M059J (cell line): ENCODE results near the gene GNG8. TPM values are rescaled to one million over a fixed set of nuclear protein-coding genes. Genes with fewer than 3 reads are reported as not detected.
A peak's percentile ranks its signal among the peaks of the same experiment; 100 is the strongest.

Experiments used
- DNase-seq: peaks from one replicate; pipeline ENCODE4 v3.0.0-alpha.2; 2012; ENCODE audit warnings: low read depth
- total RNA-seq: library from RNA; depleted of rRNA; stranded (reverse); fragments of >200 nt; shearing (Covaris generic); gene quantifications from 2 replicates; pipeline ENCODE4 v1.2.3, GENCODE V29; 2014

Gene GNG8
- total RNA-seq, 1 experiment from 2014 or later, result not detected

DNA sequence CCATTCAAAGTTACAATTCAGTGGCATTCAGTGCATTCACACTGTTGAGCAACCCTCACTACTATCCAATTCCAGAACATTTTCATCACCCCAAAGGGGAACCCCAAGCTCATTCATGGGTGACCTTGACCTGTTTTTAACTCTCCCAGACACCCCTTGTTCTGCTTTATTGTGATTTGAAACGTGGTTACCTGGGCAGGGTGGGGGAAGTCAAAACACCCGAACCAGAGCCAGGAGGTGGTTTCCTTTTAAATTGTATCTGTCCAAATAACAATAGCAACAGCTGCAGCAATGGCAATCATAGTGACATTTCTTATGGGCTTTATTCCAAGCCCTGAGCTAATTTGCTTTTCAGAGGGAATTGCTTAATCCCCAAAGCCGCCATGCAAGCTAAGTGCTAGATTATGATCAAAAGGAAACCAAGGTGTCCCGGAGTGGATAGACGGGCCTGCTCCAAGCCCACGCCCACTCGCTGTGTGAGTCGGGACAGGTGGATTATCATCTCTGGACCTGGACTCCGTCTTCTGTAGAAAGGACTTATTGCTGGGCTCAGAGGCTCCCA is 17.3 kb downstream of the GNG8 start:
- DNase-seq, result no peak

DNA sequence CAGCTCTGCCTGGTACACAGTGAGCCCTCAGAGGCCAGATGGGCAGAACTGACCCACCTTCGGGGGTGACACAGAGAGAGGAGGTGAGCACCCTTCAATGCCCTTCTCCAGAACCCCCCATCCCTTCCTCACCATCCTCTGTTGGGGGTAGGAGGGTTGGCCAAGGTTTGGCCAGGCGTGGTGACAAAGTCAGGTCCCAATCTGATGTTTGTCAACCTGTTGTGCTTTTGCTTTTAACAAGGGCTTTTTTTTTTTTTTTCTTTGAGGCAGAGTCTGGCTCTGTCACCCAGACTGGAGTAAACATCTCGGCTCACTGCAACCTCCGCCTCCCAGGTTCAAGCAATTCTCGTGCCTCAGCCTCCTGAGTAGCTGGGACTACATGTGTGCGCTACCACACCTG is 18.4 kb downstream of the GNG8 start:
- no peak for DNase-seq

DNA sequence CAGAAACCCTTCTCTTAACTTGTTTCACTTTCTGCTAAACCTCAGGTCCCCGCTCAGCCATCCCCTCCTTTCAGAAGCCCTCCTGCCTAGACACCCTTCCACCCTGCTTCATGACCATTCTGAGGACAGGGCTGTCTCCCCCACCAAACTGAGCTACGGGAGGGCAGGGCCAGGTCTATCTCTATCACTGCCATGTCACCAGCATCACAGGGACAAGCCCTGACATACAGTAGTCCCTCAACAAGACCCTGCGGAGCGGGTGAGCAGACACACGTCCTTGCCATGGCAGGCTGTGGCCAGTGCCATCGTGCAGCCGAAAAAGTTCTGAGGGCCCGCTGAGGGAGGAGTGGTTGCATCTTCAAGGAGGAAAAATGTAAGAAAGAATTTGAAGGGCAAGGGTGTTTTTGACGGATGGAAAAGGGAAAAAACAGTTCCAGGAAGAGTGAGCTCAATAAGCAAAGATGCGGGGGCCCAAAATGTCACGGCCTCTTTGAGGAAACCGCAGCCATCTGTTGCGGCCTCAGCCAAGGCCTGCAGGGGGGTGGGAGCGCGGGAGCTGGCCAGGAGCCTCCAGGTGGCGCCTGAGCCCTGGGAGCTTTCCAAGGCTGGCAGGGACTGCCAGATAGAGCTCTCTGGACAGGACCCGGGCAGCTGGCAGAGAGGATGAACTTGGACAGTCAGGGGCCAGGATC is 19.2 kb downstream of the GNG8 start:
- peak; percentile 69 for DNase-seq

DNA sequence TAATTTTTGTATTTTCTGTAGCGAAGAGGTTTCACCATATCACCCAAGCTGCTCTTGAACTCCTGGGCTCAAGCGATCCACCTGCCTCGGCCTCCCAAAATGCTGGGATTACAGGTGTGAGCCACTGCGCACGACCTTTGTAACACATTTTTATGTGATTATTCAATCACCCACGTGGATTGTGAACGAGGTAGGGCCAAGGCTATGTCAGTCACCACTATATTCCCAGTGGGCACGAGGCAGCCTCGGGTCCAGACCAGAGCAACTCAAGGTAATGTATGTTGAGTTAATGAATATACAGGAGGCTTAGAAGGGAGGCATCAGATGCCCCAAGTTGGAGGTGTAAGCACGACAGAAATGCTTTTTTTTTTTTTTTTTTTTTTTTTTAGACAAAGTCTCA is 20.0 kb downstream of the GNG8 start:
- no peak for DNase-seq

DNA sequence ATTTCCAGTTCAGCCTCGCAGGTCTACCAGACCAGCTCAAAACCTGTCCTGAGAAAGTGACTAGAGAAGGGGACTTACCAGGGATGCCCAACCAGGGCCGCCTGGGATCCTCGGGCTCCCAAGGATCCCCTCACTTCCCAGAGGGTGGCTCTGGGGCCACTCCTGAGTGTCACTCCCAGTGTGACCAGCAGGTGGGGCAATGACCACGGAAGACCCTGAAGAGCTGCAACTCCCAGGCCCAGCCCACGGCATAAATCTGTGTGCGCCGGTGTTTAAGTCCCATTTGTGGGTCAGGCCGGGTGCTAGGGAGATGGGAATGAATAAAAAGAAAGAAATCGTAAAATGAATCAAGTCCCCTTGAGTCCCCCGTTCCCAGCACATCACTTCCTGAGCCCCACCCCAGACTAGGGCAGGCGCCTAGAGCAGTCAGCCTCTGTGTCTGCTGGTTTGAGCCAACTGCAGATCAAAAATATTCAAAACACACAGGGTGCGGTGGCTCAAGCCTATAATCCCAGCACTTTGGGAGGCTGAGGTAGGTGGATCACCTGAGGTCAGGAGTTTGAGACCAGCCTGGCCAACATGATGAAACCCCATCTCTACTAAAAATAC is 21.8 kb downstream of the GNG8 start:
- peak; percentile 69 for DNase-seq

DNA sequence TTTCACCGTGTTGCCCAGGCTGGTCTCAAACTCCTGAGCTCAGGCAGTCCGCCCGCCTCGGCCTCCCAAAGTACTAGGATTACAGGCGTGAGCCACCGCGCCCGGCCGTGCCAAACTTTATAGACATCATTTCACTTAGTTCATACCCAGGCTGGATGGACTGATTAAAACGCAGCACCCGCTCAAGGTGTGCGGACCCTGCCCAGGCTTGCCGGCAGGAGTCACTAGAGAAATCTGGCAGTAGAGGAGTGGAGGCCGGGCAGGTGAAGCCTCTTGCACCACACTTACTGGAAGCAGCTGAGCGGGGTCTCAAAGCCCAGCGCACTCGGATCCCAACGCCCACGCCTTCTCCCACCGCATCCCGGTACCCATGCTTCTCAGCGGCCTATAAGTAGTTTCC is 22.5 kb downstream of the GNG8 start:
- DNase-seq, result no peak

DNA sequence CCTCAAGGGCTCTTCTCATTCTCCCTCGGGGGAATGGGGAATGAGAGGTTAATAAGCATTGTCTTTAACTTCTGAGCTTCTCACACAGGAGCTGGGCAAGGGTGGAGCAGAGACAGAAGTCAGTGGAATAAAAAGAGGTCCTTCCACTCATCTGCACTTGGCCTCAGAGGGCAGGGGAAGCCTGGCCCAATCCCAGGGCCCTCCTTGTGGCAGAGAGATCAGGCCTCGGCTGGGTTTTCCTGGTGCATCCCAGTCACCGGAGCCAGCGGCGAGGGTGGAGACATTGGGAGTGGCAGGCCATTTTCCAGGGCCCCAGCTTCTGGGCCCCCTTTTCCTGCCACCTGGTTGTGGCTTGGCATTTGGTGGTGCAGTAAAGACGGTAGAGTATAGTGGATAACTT is 24.2 kb downstream of the GNG8 start:
- no peak for DNase-seq

DNA sequence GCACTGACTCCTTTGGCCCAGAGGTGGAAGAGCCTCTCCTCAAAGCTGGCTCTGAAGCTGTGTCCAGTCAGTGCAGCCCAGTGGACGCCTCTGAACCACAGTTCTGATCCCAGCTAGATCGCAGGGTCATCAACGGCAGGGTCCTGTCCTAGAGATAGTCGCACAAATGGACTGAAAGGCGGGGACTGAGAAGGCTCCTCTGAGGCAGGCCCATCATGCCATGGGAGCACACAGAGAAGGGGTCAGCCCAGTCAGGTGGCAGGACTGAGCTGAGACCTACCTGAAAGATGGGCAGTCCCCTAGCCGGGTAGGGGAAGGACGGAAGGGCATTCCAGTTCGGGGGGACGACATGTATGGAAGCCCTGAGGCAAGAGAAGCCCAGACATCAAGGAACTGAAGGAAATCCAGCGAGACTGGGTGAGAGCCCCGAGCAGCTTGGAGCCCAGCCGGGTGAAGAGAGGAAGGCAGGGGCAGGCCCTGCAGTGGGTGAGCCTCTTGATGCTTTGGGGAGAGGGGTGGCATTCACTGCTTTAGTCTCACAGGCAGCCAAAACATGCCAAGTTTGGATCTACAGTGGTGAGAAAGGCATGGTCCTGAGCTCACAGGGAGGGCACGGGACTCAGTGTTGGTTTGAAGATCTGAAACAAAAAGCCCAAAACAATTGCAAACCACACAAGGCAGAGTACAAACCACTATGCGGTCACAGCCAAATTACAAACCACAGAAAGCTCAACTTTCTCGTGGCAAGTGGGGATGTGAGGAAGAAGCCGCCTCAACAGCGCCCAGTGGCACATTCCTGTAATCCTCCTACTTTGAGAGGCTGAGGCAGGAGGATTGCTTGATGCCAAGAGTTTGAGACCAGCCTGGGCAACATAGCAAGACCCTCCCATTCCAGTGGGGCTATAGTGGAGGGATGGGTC is 24.9 kb downstream of the GNG8 start:
- DNase-seq, result peak; percentile 80

DNA sequence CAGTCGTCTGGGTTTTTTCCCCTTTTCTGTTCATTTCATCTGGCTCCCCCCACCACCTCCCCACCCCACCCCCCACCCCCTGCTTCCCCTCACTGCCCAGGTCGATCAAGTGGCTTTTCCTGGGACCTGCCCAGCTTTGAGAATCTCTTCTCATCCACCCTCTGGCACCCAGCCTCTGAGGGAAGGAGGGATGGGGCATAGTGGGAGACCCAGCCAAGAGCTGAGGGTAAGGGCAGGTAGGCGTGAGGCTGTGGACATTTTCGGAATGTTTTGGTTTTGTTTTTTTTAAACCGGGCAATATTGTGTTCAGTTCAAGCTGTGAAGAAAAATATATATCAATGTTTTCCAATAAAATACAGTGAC is 25.6 kb downstream of the GNG8 start:
- DNase-seq, result no peak

DNA sequence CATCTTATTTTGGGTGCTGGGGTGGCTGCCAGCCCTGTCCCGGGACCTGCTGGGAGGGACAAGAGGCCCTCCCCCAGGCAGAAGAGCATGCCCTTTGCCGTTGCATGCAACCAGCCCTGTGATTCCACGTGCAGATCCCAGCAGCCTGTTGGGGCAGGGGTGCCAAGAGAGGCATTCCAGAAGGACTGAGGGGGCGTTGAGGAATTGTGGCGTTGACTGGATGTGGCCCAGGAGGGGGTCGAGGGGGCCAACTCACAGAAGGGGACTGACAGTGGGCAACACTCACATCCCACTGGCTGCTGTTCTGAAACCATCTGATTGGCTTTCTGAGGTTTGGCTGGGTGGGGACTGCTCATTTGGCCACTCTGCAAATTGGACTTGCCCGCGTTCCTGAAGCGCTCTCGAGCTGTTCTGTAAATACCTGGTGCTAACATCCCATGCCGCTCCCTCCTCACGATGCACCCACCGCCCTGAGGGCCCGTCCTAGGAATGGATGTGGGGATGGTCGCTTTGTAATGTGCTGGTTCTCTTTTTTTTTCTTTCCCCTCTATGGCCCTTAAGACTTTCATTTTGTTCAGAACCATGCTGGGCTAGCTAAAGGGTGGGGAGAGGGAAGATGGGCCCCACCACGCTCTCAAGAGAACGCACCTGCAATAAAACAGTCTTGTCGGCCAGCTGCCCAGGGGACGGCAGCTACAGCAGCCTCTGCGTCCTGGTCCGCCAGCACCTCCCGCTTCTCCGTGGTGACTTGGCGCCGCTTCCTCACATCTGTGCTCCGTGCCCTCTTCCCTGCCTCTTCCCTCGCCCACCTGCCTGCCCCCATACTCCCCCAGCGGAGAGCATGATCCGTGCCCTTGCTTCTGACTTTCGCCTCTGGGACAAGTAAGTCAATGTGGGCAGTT is 26.2 kb downstream of the GNG8 start:
- DNase-seq, result no peak

DNA sequence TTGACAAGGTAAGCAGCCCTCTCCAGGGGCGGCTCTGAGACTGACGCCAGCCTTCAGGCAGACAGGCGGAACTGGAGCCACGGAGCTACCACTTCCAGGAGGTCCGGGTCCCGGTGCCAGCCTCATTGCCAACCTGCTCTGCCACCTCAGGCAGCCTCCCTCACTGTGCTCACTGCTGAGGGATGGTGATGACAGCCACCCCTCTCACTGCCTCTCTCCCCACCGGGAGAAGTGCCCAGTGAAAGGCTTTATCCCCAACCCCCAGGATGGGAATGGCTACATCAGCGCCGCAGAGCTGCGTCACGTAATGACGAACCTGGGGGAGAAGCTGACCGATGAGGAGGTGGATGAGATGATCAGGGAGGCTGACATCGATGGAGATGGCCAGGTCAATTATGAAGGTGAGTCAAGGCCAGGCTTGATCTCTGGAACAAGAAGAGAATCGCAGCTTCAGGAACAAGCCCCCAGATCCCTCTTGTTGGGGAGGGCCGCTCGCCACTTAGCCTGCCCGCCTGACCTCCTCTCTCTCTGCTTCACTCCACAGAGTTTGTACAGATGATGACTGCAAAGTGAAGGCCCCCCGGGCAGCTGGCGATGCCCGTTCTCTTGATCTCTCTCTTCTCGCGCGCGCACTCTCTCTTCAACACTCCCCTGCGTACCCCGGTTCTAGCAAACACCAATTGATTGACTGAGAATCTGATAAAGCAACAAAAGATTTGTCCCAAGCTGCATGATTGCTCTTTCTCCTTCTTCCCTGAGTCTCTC is 27.2 kb downstream of the GNG8 start:
- DNase-seq, result no peak

DNA sequence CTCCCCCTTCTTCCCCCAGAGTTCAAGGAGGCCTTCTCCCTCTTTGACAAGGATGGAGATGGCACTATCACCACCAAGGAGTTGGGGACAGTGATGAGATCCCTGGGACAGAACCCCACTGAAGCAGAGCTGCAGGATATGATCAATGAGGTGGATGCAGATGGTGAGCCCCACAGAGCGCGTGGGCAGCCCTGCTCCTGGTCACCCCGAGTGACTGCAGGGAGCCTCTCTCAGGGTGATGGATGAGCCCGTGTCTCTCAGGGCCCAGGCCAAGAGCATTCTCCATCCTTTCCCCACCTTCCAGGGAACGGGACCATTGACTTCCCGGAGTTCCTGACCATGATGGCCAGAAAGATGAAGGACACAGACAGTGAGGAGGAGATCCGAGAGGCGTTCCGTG is 27.8 kb downstream of the GNG8 start:
- no peak for DNase-seq

DNA sequence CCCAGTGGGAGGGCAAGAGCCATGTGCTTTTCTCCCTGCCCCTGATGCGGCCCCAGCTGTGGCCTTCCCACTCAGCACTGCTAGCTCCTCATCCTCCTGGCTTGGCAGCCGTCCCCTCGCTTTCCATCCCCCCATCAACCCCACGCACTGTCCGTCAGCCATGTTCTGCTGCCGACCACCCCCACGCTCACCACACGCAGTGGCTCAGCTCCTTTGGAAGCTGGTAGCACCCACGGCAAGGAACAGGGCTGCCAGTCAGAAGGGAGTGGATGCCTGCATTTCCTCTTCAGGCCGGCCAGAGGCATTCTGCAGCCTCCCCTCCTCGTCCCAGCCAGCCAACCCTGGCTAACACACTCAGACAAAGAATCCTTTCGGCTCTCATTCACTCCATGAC is 28.6 kb downstream of the GNG8 start:
- DNase-seq, result no peak

DNA sequence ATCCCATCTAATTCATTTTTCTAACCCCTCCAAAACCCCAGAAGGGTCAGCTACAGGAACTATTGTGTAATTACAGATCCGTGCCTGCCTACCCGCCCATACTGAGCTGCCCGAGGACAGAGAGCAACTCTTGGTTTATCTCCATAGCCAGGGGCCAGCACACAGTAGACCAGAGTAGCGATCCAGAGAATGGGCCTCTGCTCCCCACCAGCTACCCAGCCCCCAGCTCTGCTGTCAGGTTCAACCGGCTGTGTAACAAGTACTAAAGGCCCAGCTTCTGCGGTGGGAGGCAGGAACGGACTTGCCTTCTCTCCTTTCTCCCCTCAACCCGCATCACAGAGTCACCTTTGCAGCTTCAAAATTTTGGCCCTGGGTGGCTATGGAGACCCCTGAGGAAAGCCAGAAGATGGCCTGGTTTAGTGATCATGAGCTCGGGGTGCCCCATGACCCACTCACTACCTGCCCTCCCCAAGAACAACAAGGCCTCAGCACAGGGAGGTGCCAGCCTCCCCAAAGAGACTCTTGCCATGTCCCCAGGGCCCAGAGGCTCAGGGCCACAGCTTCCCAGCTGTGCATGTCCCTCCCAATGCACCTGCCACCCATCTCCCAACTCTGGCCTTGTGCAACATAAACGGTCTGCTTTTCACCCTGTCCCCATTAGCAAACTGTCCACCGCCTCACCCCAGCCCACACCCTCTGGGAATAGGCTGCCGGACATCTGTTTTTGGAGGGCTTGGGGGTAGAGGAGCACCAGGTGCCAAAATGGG is 29.1 kb downstream of the GNG8 start:
- DNase-seq, result no peak

DNA sequence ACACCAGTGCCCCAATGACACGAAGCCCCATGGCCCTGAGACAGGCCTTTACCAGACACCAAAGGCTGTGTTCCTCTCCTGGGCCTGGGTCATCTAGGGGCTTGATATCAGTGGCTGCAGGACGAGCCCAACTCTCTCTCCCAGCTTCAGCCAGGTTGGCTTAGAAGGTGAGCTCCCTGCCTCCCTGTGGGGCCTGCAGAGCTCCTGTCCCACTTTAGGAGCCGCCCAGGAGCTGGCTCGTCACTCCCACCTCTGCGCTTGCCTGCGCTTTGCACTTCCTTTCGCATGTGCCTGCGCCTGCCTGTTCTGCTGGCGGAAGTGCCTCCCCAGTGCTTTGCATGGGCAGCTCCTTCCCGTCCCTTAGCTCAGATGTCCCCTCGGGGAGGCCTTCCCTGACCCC is 30.0 kb downstream of the GNG8 start:
- no peak for DNase-seq

DNA sequence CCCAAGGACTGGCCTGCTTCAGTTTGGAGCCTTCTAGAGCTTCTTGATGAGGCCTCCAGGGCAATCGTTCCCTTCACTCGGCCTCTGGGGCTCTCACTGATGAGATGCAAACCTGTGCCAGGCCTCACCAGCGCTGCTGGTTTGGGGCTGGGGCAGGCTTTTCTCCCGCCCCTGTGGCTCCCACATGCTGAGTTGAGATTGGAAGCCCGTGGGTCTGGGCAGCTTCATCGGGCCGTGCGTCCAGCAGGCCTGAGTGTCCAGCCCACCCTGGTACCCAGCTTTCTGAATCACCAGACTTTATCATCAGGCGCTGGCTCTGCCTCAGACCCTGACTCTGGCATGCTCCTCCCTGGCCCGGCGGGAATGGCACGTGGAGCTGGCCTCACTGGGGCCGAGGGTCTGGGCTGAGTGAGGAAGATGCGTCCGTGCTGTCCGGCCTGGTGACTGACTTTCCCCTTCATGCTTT is 30.6 kb downstream of the GNG8 start:
- DNase-seq, result no peak

DNA sequence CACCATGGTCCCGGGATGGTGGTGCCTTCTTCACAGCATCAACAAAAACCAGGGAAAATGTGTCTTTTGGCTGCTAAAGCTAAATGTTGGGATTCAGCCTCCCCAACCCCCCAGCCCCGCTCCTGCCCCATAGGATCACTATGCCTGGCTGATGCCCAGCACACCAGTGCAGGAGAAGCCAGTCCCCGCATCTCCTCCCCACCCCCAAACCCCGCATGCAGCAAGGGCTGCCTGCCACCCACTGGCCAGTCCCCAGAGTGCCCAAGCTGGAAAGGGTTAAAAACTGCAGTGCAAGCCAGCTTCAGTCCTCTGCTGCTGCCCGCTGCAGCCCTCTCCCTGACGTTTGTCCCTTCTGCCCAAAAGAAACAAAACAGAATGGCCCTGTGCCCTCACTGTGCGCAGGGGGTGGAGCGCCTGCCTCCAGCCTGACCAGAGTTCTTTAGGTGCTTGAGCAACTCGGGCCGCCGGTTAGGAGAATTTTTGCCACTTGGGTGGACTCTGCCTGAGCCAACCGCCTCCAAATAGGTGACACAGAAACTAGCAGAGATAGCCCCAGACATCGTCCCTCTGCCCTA is 31.1 kb downstream of the GNG8 start:
- DNase-seq, result no peak

DNA sequence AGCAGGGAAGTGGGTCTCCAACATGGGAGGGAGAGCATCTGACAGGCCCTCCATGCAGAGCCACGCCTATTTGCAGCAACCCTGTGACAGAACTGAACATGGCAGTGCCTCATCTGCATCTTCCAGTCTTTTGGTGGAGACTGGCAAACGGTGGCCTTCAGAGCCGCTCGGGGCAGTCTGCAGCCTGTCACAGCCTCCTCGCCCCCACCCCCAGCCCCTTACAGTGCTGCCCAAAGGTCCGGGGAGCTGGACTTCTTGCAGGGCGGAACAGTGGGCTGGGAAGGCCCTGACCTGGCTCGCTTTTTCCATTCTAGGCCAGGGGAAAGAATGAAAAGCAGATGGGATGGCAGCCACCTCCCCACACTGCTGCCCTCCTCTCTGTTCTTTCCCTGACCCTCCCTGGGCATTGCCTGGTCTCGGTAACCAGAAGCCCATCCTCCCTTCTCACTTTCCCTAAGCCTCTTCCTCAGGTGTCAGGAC is 32.2 kb downstream of the GNG8 start:
- DNase-seq, result no peak

DNA sequence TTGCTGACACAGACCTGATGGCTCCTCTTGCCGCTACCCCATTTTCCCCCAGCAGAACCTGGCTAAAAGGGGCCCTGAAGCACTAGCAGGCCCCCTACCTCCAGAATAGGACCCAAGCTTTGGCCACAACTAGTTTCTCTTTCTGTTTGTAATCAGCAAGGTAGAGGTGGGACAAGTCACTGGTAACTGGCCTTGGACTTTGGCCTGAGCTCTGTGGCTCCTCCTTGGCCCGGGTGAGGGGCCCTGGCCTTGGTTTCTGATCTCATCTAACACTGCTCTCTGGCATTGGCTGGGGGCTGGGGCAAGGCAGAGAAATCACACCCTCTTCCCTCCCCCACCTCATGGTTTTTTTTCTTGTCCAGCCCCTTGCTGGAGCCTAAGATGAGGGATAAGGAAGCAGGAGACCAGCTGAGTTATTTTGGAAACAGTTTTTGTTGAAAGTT is 32.8 kb downstream of the GNG8 start:
- no peak for DNase-seq
